Breast epithelium (tissue), 4 donors: ENCODE measurements around the gene GABRG1. TPM values are rescaled to one million over a fixed set of nuclear protein-coding genes. Genes with fewer than 3 reads are reported as not detected.

Experiments used
- DNase-seq, 2 donors: peaks; one replicate each; pipeline ENCODE4 v3.0.0-alpha.2; 2019; ENCODE audit warnings: low spot score in 2 of 2
- H3K27ac ChIP-seq, 2 donors: fragments of 200-600 bp; sonication (generic) in 1 of 2; one replicate each; pipeline ENCODE4 v1.5.1; 2016 to 2019; ENCODE audit warnings: mild to moderate bottlenecking in 1 of 2
- H3K27me3 ChIP-seq, 2 donors: fragments of 200-600 bp; sonication (generic) in 1 of 2; one replicate each; pipeline versions ENCODE4 v1.5.1 to v1.6.0; 2017 to 2019; ENCODE audit warnings: control low read depth in 1 of 2, mild to moderate bottlenecking in 1 of 2
- H3K36me3 ChIP-seq: fragments of 200-600 bp; one replicate; pipeline ENCODE4 v1.5.1; 2019
- H3K4me1 ChIP-seq, 2 donors: fragments of 200-600 bp; sonication (generic); one replicate each; pipeline ENCODE4 v1.5.1; 2016 to 2019; ENCODE audit warnings: control low read depth in 1 of 2
- H3K4me3 ChIP-seq, 3 donors: fragments of 200-600 bp; sonication (generic); 1 replicate in 2 of 3; 2 replicates in 1 of 3; pipeline ENCODE4 v1.5.1; 2016 to 2019; ENCODE audit warnings: mild to moderate bottlenecking in 3 of 3, moderate library complexity in 2 of 3
- H3K9me3 ChIP-seq, 2 donors: fragments of 200-600 bp; sonication (generic) in 1 of 2; one replicate each; pipeline ENCODE4 v1.5.1; 2016 to 2019; ENCODE audit warnings: control low read depth in 1 of 2
- POLR2A ChIP-seq: fragments of 450-650 bp; IDR thresholded peaks from one replicate; pipeline ENCODE4 v1.6.1; 2016; ENCODE audit warnings: antibody characterized with exemption, mild to moderate bottlenecking, moderate library complexity
- POLR2AphosphoS5 ChIP-seq, 3 donors: sonication (generic); formaldehyde crosslinking; IDR thresholded peaks; one replicate each; pipeline ENCODE4 v1.6.1; 2017; ENCODE audit warnings: antibody characterized with exemption in 3 of 3
- intact Hi-C: fragments of 100-400 bp; cut with DNase I; formaldehyde crosslinking; loops from one replicate; pipeline ENCODE4 v1.15.1; 2023; ENCODE audit warnings: low total_unique reads
- total RNA-seq, 3 donors: library from RNA; depleted of rRNA; stranded (reverse); fragments of >200 nt; gene quantifications; one replicate each; pipeline ENCODE4 v1.1.0, GENCODE V29; 2016
- TF ChIP-seq, protein P1 (sequence below), 3 donors: fragments of 450-650 bp; IDR thresholded peaks; one replicate each; pipeline ENCODE4 v1.5.1; 2016 to 2017; ENCODE audit warnings: antibody characterized with exemption in 3 of 3, mild to moderate bottlenecking in 3 of 3, moderate library complexity in 3 of 3

GABRG1 gene
- total RNA-seq, 3 donors from 2014 or later = under 0.01 TPM; not detected in 2

DNA sequence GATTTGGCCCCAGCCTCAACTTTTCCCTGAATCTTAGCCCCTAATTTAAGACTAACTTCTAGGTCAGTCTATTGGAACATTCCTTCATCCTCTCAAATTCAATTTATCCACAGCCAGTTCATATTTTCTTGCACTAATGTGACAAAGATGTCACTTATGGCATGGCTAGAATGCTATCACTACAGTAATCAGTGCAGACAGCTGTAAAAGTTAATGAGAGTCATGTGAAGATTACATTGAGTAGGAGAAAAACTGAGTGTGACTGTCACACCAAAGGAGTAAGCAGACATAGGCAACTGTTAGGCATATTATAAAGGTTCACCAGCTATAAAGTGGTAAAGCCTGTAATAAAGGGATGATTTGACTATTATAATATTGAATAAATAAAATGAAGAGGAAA, 42.6 kb downstream of the GABRG1 start:
- TF ChIP-seq, protein P1, sequence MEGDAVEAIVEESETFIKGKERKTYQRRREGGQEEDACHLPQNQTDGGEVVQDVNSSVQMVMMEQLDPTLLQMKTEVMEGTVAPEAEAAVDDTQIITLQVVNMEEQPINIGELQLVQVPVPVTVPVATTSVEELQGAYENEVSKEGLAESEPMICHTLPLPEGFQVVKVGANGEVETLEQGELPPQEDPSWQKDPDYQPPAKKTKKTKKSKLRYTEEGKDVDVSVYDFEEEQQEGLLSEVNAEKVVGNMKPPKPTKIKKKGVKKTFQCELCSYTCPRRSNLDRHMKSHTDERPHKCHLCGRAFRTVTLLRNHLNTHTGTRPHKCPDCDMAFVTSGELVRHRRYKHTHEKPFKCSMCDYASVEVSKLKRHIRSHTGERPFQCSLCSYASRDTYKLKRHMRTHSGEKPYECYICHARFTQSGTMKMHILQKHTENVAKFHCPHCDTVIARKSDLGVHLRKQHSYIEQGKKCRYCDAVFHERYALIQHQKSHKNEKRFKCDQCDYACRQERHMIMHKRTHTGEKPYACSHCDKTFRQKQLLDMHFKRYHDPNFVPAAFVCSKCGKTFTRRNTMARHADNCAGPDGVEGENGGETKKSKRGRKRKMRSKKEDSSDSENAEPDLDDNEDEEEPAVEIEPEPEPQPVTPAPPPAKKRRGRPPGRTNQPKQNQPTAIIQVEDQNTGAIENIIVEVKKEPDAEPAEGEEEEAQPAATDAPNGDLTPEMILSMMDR (IDR thresholded peaks at IDR 0.05) = no peak
- TF ChIP-seq POLR2AphosphoS5 (IDR thresholded peaks at IDR 0.05) (no peak), POLR2A (no peak)

DNA sequence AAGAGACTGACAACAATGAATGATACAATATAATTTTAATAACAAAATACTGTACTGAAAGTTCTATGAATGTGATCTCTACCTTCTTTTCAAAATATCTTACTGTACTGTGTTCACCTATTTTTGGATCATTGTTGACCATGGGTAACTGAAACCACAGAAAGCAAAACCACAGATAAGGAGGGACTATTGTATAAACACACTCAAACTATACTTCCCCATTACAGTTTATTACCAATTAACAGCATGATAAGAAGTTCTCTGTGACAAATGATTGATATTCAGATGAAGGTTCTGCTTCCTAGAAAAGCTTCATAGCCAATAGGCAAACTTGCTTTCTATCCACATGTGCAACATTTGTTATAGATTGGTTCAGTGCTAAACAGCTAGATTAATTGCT, 50.1 kb downstream of the GABRG1 start:
- Histone ChIP-seq H3K4me1 (no peaks in the 10 kb centered on the region), H3K4me3 (no peak overlapping the region)
- intact Hi-C loops = no loop called here

More for the DNA sequence above, 42.6 kb downstream of the GABRG1 start:
- no peaks in the 10 kb centered on the region for H3K27me3 ChIP-seq
- intact Hi-C loops = no loop called here
- no peaks in the 10 kb centered on the region for H3K9me3 ChIP-seq
- no peak overlapping the region for H3K27ac ChIP-seq
- no peak overlapping the region for H3K4me3 ChIP-seq
- DNase-seq = no peak
- H3K36me3 ChIP-seq = peaks cover 3% of the 10 kb centered on the region
- no peaks in the 10 kb centered on the region for H3K4me1 ChIP-seq

DNA sequence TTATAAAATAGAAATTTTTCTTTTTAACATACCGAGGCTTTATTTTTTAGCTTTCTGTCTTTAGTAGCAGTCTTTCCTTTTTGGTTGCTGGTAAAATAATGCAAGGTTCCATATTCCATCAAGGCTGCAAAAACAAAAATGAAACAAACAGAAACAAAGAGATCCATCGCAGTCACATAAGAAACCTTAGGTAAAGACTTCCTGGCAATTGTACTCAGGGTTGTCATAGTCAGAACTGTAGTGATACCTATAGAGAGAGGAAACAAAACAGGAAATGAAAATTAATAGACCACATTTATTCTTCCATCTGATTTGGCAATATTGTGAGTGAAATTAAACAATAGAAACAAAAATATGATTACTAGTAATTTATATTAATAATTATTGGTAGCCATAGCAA, 72.5 kb downstream of the GABRG1 start:
- H3K27ac ChIP-seq = no peak overlapping the region
- H3K9me3 ChIP-seq = no peaks in the 10 kb centered on the region
- H3K4me3 ChIP-seq = no peak overlapping the region
- H3K36me3 ChIP-seq = no peaks in the 10 kb centered on the region
- intact Hi-C loops = no loop called here
- no peak for DNase-seq
- H3K27me3 ChIP-seq = no peaks in the 10 kb centered on the region
- no peaks in the 10 kb centered on the region for H3K4me1 ChIP-seq
- TF ChIP-seq POLR2A (no peak), POLR2AphosphoS5 (IDR thresholded peaks at IDR 0.05) (no peak)

More for the DNA sequence above, 50.1 kb downstream of the GABRG1 start:
- H3K36me3 ChIP-seq = no peaks in the 10 kb centered on the region
- TF ChIP-seq POLR2A = no peak
- TF ChIP-seq, protein P1 (IDR thresholded peaks at IDR 0.05) = no peak
- TF ChIP-seq POLR2AphosphoS5 (IDR thresholded peaks at IDR 0.05) = no peak
- H3K27ac ChIP-seq = no peak overlapping the region
- H3K9me3 ChIP-seq = no peaks in the 10 kb centered on the region
- DNase-seq = no peak
- no peaks in the 10 kb centered on the region for H3K27me3 ChIP-seq

DNA sequence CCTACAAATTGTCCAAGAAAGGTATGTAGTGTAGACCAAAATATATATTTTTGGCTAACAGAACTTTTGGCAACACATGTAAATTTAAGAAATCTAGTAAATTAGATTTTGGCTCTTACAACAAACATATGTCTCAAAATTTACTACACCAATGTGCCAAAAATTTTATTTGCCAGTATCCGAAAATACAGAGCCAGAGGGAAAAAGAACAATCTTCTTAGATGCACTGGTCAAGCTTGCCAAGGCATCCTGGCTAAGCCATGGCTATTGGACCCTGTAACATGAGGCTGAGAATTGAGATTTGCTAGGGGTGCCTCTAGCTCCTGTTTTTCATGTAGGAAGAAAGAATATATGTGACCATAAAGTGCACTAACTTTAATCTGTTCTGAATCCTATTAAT, 91.8 kb downstream of the GABRG1 start:
- H3K36me3 ChIP-seq = no peaks in the 10 kb centered on the region
- intact Hi-C loops = no loop called here
- no peak for DNase-seq
- TF ChIP-seq, protein P1 (IDR thresholded peaks at IDR 0.05) = no peak
- no peak for TF ChIP-seq POLR2AphosphoS5 (IDR thresholded peaks at IDR 0.05)
- TF ChIP-seq POLR2A = no peak
- peaks cover 0 to 11% of the 10 kb centered on the region in 2 donors for H3K9me3 ChIP-seq
- H3K4me1 ChIP-seq = no peaks in the 10 kb centered on the region
- no peaks in the 10 kb centered on the region for H3K27me3 ChIP-seq
- H3K4me3 ChIP-seq = no peak overlapping the region
- no peak overlapping the region for H3K27ac ChIP-seq

DNA sequence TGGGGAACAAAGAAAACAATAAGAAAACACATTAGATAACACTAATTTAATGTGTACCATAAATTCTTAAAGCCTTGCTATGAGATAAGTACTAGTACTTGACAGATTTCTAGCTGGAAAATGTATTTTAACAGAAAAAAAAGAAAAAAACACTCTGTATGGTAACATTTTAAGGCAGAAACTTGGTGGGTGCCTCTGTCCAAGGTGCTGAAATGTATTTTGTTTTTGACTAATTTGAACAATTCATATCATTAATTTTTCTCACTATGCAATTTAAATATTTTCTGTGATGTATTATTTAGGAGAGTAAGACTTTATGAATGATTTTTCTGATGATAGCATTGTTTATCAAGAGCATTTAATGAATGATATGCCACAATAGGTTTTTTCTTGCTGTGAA, 107.5 kb downstream of the GABRG1 start:
- H3K27ac ChIP-seq = no peak overlapping the region
- no peak overlapping the region for H3K4me3 ChIP-seq
- H3K4me1 ChIP-seq = no peaks in the 10 kb centered on the region
- TF ChIP-seq, protein P1 (IDR thresholded peaks at IDR 0.05) = no peak
- TF ChIP-seq POLR2A (no peak), POLR2AphosphoS5 (IDR thresholded peaks at IDR 0.05) (no peak)
- intact Hi-C loops = no loop called here
- no peaks in the 10 kb centered on the region for H3K36me3 ChIP-seq
- H3K27me3 ChIP-seq = no peaks in the 10 kb centered on the region
- DNase-seq = no peak
- no peaks in the 10 kb centered on the region for H3K9me3 ChIP-seq

DNA sequence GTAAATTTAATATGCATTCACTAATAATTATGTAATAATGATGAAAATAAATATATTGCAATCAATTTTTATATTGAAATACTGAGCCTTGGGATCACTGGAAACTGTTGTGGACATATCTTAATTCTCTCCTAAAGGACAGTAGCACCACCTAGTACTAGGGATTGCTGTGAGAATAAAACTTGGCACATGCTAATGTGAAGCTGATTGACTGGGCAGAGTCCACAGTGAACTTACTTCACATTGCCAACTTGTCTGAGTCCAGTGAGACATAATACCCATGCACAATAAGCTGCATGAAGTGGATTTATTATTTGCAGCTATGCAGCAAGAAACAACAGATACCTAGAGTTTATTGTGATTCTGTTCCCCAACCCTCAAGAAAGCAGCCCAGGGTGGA, 131.1 kb downstream of the GABRG1 start:
- DNase-seq = no peak
- intact Hi-C loops = no loop called here
- H3K4me1 ChIP-seq = no peaks in the 10 kb centered on the region
- H3K4me3 ChIP-seq = no peak overlapping the region
- TF ChIP-seq POLR2AphosphoS5 (IDR thresholded peaks at IDR 0.05) = no peak
- TF ChIP-seq, protein P1 (IDR thresholded peaks at IDR 0.05) = no peak
- TF ChIP-seq POLR2A = no peak
- no peaks in the 10 kb centered on the region for H3K36me3 ChIP-seq
- no peaks in the 10 kb centered on the region for H3K27me3 ChIP-seq
- no peak overlapping the region for H3K27ac ChIP-seq
- H3K9me3 ChIP-seq = no peaks in the 10 kb centered on the region
